ENCODE results near the gene ARMC6.
"Not testable (repeated sequence)": the region's sequence is repeated elsewhere in the genome, so short reads cannot be mapped to it uniquely, and the experiment has no call there.

Gene ARMC6

GRCh38 chr19:19022380-19022961 is 10.9 kb upstream of the ARMC6 start:
- DNase-seq (ENCODE audit: low read depth) = no peak

DNA sequence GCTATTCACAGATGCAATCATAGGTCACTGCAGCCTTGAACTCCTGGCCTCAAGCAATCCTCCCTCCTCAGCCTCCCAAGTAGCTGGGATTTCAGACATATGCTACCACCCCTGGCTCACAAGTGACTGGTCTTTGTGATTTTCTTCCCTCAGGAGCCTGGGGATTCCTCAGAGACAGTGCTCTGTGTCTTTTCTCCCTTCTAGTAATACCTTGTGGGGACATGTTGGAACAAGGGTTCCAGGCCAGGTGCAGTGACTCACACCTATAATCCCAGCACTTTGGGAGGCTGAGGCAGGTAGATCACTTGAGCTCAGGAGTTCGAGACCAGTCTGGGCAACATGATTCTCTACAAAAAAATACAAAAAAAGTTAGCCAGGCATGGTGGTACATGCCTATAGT is 10.0 kb upstream of the ARMC6 start:
- DNase-seq (ENCODE audit: low read depth) = not testable (repeated sequence)

GRCh38 chr19:19025861-19026260 is 7.5 kb upstream of the ARMC6 start:
- no peak for DNase-seq (ENCODE audit: low read depth)

GRCh38 chr19:19026299-19026971 is 7.0 kb upstream of the ARMC6 start:
- no peak for DNase-seq (ENCODE audit: low read depth)

GRCh38 chr19:19027228-19027627 is 6.2 kb upstream of the ARMC6 start:
- DNase-seq (ENCODE audit: low read depth) = no peak

- DNase-seq (ENCODE audit: low read depth) = no peak
Measured at GRCh38 chr19:19028526-19028925, 4.9 kb upstream of the ARMC6 start.

DNA sequence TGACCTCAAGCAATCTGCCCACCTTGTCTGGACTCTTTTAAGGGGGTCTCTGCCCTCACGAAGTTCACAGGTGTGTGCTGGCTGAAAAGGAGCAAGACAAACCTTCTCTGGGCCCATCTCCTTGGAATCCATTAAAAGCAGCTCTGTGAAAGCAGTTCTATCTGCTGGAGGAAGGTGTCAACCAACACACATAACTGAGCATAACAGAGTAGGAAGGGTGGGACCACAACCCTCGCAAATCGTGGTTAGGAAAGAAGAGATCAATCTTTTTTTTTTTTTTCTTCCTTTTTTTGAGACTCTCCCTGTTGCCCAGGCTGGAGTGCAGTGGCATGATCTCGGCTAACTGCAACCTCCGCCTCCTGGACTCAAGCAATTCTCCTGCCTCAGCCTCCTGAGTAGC is 1.5 kb upstream of the ARMC6 start:
- no peak for DNase-seq (ENCODE audit: low read depth)

GRCh38 chr19:19032420-19033175 is 805 bp upstream of the ARMC6 start:
- peak; percentile 5 for DNase-seq (ENCODE audit: low read depth)

GRCh38 chr19:19033176-19033425 is 302 bp upstream of the ARMC6 start:
- DNase-seq (ENCODE audit: low read depth) = no peak

DNA sequence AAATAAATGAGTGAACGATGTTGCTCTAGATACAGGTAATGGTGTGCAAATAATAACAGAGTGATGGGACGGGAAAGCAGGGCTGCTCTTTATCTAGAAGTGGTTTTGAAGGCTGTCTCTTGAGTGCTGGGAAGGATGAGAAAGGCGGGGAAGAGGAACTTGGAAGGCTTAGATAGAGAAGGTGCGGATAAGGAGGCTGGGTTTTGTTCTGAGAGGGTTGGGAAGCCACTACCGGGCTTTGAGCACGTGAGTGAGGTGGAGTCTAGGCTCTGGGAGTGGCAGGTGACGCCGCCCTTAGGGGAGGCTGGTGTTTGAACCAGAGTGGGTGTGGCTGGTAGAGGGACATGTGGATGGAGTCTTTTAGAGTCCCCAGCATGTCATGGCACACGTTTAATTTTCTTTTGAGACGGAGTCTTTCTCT is 811 bp downstream of the ARMC6 start:
- DNase-seq (ENCODE audit: low read depth) = peak; percentile 41

- no peak for DNase-seq (ENCODE audit: low read depth)
Measured at GRCh38 chr19:19039901-19040300, 6.5 kb downstream of the ARMC6 start.

GRCh38 chr19:19040417-19040816 is 7.0 kb downstream of the ARMC6 start:
- DNase-seq (ENCODE audit: low read depth) = no peak

- no peak for DNase-seq (ENCODE audit: low read depth)
Measured at GRCh38 chr19:19042732-19043280, 9.4 kb downstream of the ARMC6 start.

- no peak for DNase-seq (ENCODE audit: low read depth)
Measured at GRCh38 chr19:19043481-19043880, 10.1 kb downstream of the ARMC6 start.

- no peak for DNase-seq (ENCODE audit: low read depth)
Measured at GRCh38 chr19:19043881-19044280, 10.5 kb downstream of the ARMC6 start.

DNA sequence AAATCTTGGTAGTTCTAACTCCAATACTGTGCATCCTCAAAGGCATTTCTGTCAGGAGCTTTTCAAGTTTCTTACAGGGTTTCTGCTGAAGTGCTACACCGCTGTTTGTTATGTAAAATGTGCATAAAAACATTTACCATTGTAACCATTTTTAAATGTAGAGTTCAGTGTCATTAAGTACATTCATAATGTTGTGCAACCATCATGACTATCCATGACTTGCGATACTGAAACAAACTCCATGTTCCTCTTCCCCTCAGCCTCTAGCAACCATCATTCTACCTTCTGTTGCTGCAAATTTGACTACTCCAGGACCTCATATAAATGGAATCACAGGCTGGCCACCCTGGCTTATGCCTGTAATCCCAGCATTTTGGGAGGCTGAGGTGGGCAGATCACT is 16.0 kb downstream of the ARMC6 start:
- no peak for DNase-seq (ENCODE audit: low read depth)

GRCh38 chr19:19050104-19050503 is 16.7 kb downstream of the ARMC6 start:
- no peak for DNase-seq (ENCODE audit: low read depth)

DNA sequence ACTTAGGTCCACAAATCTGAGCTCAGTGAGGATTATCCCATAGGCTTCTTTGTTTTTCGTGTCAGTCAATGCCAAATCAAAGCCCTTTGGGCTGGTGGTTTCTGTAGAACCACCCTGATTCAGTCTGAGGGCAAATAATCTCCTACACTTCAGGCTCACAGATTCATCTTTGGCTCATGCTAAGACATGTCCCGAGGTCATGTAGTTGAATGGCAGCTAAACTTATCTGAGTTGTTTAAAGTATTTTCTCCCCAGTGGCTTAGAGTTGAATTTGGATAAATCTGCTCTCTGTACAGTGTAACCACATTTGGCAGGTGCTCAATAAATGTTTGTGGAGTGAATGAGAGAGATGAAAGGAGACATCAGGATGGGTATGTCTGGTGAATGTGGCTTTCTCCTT is 17.3 kb downstream of the ARMC6 start:
- DNase-seq (ENCODE audit: low read depth) = no peak

GRCh38 chr19:19051478-19052213 is 18.2 kb downstream of the ARMC6 start:
- DNase-seq (ENCODE audit: low read depth) = no peak

DNA sequence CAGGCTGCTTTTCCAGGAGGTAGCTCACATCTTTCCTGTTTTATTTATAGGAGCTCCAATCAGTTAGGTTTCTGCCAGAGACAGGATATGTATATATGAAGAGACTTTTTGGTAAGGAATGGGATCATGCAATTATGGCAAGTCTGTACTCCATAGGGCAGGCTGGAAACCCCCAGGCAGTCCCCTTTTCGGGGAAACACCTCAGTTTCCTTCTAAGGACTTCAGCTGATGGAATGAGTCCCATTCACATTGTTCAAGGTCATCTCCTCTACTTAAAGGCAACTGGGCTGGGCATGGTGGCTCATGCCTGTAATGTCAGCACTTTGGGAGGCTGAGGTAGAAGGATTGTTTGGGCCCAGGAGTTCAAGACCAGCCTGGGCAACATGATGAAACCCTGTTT is 19.5 kb downstream of the ARMC6 start:
- no peak for DNase-seq (ENCODE audit: low read depth)

GRCh38 chr19:19053508-19054314 is 20.3 kb downstream of the ARMC6 start:
- DNase-seq (ENCODE audit: low read depth) = no peak
